ENCODE results near the gene TPRX2. TPM values are rescaled to one million over a fixed set of nuclear protein-coding genes. Genes with fewer than 3 reads are reported as not detected.

The TPRX2 gene
- total RNA-seq, 1 experiment from 2014 or later: not detected

Other genes with a start within 250 kb of the TPRX2 start
- gene EHD2, start 145.8 kb upstream of the TPRX2 start, total RNA-seq (2021; ENCODE audit: unreplicated experiment): 60.5 TPM
- 322 TPM for gene NOP53, start 113.7 kb upstream of the TPRX2 start, total RNA-seq (2021; ENCODE audit: unreplicated experiment)
- gene SELENOW, start 80.5 kb upstream of the TPRX2 start, total RNA-seq (2021; ENCODE audit: unreplicated experiment): 181 TPM
- not detected for gene TPRX1, start 54.7 kb upstream of the TPRX2 start, total RNA-seq (2021; ENCODE audit: unreplicated experiment)
- not detected for gene CRX, start 37.3 kb upstream of the TPRX2 start, total RNA-seq (2021; ENCODE audit: unreplicated experiment)
- gene SULT2A1, start 27.1 kb downstream of the TPRX2 start, total RNA-seq (2021; ENCODE audit: unreplicated experiment): 0.27 TPM
- gene BSPH1, start 132.9 kb downstream of the TPRX2 start, total RNA-seq (2021; ENCODE audit: unreplicated experiment): not detected
- not detected for gene ELSPBP1, start 135.4 kb downstream of the TPRX2 start, total RNA-seq (2021; ENCODE audit: unreplicated experiment)
- not detected for gene CABP5, start 184.8 kb downstream of the TPRX2 start, total RNA-seq (2021; ENCODE audit: unreplicated experiment)